Tibial artery (tissue), 4 donors: ENCODE data around the gene CAPN2.
"Not testable (repeated sequence)": the region's sequence is repeated elsewhere in the genome, so short reads cannot be mapped to it uniquely, and the experiment has no call there.

ENCODE experiments used
- DNase-seq, 2 donors: peaks; one replicate each; pipeline ENCODE4 v3.0.0-alpha.2; 2019
- H3K27ac ChIP-seq, 2 donors: fragments of 200-600 bp; sonication (generic) in 1 of 2; 1 replicate in 1 of 2; 2 replicates in 1 of 2; pipeline ENCODE4 v1.5.1; 2018 to 2019; ENCODE audit warnings: mild to moderate bottlenecking in 1 of 2
- H3K27me3 ChIP-seq, 2 donors: fragments of 200-600 bp; sonication (generic) in 1 of 2; one replicate each; pipeline versions ENCODE4 v1.5.1 to v1.6.0; 2016 to 2019
- H3K36me3 ChIP-seq, 3 donors: fragments of 200-600 bp; sonication (generic) in 2 of 3; one replicate each; pipeline ENCODE4 v1.5.1; 2016 to 2019; ENCODE audit warnings: mild to moderate bottlenecking in 2 of 3
- H3K4me1 ChIP-seq, 4 donors: fragments of 200-600 bp; sonication (generic) in 2 of 4; 1 replicate in 3 of 4; 2 replicates in 1 of 4; pipeline ENCODE4 v1.5.1; 2016 to 2019
- H3K4me3 ChIP-seq, 2 donors: fragments of 200-600 bp; sonication (generic) in 1 of 2; 1 replicate in 1 of 2; 2 replicates in 1 of 2; pipeline ENCODE4 v1.5.1; 2018 to 2019; ENCODE audit warnings: mild to moderate bottlenecking in 2 of 2
- H3K9me3 ChIP-seq, 3 donors: fragments of 200-600 bp; sonication (generic) in 1 of 3; one replicate each; pipeline ENCODE4 v1.5.1; 2016 to 2019
- CTCF ChIP-seq, 2 experiments: fragments of 200-600 bp in 1 of 2; fragments of 450-650 bp in 1 of 2; IDR thresholded peaks; one replicate each; pipeline ENCODE4 v1.5.1; 2017 to 2019; ENCODE audit warnings: antibody characterized with exemption in 2 of 2, mild to moderate bottlenecking in 1 of 2, moderate library complexity in 1 of 2
- intact Hi-C: fragments of 100-400 bp; cut with DNase I; formaldehyde crosslinking; loops from one replicate; pipeline ENCODE4 v1.15.0; 2023; ENCODE audit warnings: low total_unique reads

CAPN2 gene

GRCh38 chr1:223733898-223734852 lies 21.8 kb downstream of the CAPN2 start:
- Histone ChIP-seq H3K36me3 (no peaks in the 10 kb centered on the region), H3K27me3 (no peaks in the 10 kb centered on the region), H3K4me1 (peaks cover 3 to 88% (median 62%) of the 10 kb centered on the region in 4 donors), H3K9me3 (no peaks in the 10 kb centered on the region), H3K27ac (peak overlapping the region; percentile 66 to 75), H3K4me3 (no peak overlapping the region)
- intact Hi-C loops: no loop called here
- TF ChIP-seq CTCF (IDR thresholded peaks at IDR 0.05): no peak
- DNase-seq: no peak

GRCh38 chr1:223736638-223737037 lies 24.3 kb downstream of the CAPN2 start:
- H3K9me3 ChIP-seq, H3K27me3 ChIP-seq, H3K4me3 ChIP-seq, H3K36me3 ChIP-seq, intact Hi-C loops, DNase-seq: not testable (repeated sequence)
- Histone ChIP-seq H3K4me1 (peaks cover 0 to 80% (median 58%) of the 10 kb centered on the region in 4 donors), H3K27ac (peak overlapping the region; percentile 53 to 71)

- no peak overlapping the region for H3K4me3 ChIP-seq
- TF ChIP-seq CTCF (IDR thresholded peaks at IDR 0.05): no peak
- H3K27ac ChIP-seq: peak overlapping the region; percentile 53 to 71
- intact Hi-C loops: no loop called here
- no peak for DNase-seq
- no peaks in the 10 kb centered on the region for H3K36me3 ChIP-seq
- H3K4me1 ChIP-seq: peaks cover 0 to 73% (median 51%) of the 10 kb centered on the region in 4 donors
- H3K9me3 ChIP-seq: no peaks in the 10 kb centered on the region
- no peaks in the 10 kb centered on the region for H3K27me3 ChIP-seq
Measured at GRCh38 chr1:223737342-223737741, 25.0 kb downstream of the CAPN2 start.

GRCh38 chr1:223738465-223739365 lies 26.4 kb downstream of the CAPN2 start:
- DNase-seq: no peak
- Histone ChIP-seq H3K36me3 (peaks cover 0 to 12% (median 0%) of the 10 kb centered on the region in 3 donors), H3K9me3 (no peaks in the 10 kb centered on the region), H3K4me3 (no peak overlapping the region), H3K27me3 (no peaks in the 10 kb centered on the region), H3K4me1 (peaks cover 0 to 59% (median 39%) of the 10 kb centered on the region in 4 donors), H3K27ac (peak overlapping the region; percentile 67 to 71)
- TF ChIP-seq CTCF (IDR thresholded peaks at IDR 0.05): no peak
- intact Hi-C loops: no loop called here

- Histone ChIP-seq H3K27me3 (no peaks in the 10 kb centered on the region), H3K27ac (peak overlapping the region; percentile 67 to 71), H3K36me3 (peaks cover 3 to 20% (median 4%) of the 10 kb centered on the region in 3 donors), H3K4me3 (no peak overlapping the region), H3K9me3 (no peaks in the 10 kb centered on the region), H3K4me1 (peaks cover 0 to 52% (median 31%) of the 10 kb centered on the region in 4 donors)
- TF ChIP-seq CTCF (IDR thresholded peaks at IDR 0.05): no peak
- intact Hi-C loops: no loop called here
- DNase-seq: no peak
Measured at GRCh38 chr1:223739366-223740037, 27.2 kb downstream of the CAPN2 start.

GRCh38 chr1:223740038-223740736 lies 27.8 kb downstream of the CAPN2 start:
- Histone ChIP-seq H3K27ac (peak overlapping the region; percentile 67 to 71), H3K36me3 (peaks cover 9 to 27% (median 10%) of the 10 kb centered on the region in 3 donors), H3K4me1 (peaks cover 0 to 47% (median 30%) of the 10 kb centered on the region in 4 donors)
- DNase-seq, H3K27me3 ChIP-seq, H3K9me3 ChIP-seq, H3K4me3 ChIP-seq, intact Hi-C loops: not testable (repeated sequence)
